ENCODE results near the gene COL6A5.
"Not testable (repeated sequence)": the region's sequence is repeated elsewhere in the genome, so short reads cannot be mapped to it uniquely, and the experiment has no call there.

Gene COL6A5

DNA sequence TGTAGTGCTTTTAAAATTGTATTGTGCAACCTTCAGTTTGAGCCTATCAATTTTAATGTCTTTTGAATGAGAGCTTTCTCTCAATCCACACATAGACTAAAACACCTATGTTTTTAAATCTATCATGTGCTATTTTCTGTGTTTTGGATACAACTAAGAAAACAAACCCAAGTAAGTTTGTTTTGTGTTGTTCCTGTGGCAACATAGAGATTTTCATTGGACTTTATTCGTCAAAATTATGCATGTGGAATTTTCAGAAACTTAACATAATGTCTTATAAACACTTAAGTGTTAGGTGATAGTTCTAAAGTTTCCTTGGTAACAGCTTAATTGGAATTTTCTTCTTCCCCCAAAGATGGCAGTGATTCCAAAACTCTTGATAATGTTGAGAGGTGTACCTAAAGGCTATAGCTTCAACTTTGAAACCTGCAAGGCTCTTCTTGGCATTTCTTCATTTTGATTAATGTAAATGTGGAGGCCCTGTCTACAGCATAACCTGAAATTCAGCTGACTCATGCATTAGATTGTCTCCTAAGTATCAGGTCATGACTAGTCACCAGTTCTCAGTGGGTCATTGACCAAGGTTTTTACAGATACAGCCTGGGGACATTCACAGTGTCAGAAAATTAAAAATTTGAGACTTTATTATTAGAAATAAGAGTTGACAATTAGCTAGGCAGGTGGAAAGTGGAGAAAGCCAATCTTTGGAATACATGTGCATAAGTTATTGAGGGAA lies 44.4 kb downstream of the COL6A5 start:
- DNase-seq: no peak

DNA sequence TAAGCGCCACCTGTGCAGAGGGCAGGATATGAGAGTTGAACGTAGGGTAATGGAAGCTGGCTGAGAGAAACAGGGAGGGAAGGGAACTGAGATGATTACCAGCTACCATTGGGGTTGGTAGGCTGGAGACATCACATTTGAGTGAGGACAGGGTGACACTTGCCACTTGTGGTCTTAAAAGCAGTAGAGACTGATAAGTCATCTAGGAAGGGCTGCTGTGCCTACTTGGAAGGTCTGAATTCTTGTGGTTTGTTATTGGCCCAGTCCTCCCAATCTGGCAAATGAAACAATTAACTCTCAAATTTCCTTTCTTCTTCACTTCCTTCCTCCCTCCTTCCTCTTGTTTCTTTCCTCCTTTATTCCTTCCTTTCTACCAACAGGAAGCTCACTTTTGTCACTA lies 46.8 kb downstream of the COL6A5 start:
- DNase-seq: no peak

GRCh38 chr3:130393594-130393993 lies 48.1 kb downstream of the COL6A5 start:
- no peak for DNase-seq

- DNase-seq: no peak
These were observed 49.9 kb downstream of the COL6A5 start for GRCh38 chr3:130395331-130395730.

GRCh38 chr3:130395916-130396315 lies 50.4 kb downstream of the COL6A5 start:
- DNase-seq: no peak

- no peak for DNase-seq
These were observed 58.9 kb downstream of the COL6A5 start for GRCh38 chr3:130404401-130404800.

DNA sequence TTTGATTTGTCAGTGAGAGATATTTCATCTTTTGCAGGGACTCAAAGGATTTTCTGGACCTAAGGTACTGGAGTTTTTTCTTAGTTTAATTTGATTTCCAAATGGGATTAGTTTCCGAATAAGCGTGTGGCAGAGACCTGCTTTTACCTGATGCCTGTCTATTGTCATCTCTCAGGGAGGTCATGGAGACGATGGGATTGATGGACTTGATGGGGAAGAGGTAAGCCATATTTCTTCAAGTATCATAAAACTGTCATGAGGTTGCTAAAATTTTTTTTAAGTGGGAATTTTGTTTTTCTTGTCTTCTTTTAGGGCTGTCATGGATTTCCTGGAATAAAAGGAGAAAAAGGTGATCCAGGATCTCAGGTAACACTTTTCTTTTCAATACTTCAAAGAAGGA lies 60.5 kb downstream of the COL6A5 start:
- no peak for DNase-seq

- not testable (repeated sequence) for DNase-seq
These were observed 62.8 kb downstream of the COL6A5 start for GRCh38 chr3:130408253-130408652.

GRCh38 chr3:130411320-130411719 lies 65.8 kb downstream of the COL6A5 start:
- DNase-seq: no peak

DNA sequence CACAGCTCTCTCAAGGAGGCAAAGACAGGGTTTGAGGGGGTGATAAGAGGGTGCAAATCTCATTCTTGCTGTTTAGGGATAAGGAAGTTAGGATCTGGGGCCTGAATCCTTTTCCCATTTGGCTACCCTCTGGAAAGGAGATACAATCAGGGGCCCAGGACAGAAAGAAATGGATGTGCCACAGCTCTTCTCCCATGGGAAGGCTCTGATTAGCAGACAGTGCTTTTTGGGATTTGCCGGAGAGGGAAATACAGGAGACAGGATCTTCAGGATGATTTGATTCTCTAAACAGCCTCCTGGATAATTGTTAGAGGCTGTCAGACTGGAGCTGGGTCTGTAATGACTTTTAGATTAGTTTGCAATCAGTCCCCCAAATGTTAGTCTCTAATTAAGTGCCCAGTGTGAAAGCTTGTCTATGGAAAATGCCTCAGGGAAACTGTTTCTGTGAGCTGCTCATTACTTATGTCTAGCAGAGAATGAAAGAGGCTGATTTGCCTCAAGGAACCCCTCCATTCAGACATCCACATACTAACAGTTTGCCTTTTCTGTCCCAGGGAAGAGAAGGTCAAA lies 67.6 kb downstream of the COL6A5 start:
- no peak for DNase-seq

GRCh38 chr3:130414457-130414856 lies 69.0 kb downstream of the COL6A5 start:
- no peak for DNase-seq

DNA sequence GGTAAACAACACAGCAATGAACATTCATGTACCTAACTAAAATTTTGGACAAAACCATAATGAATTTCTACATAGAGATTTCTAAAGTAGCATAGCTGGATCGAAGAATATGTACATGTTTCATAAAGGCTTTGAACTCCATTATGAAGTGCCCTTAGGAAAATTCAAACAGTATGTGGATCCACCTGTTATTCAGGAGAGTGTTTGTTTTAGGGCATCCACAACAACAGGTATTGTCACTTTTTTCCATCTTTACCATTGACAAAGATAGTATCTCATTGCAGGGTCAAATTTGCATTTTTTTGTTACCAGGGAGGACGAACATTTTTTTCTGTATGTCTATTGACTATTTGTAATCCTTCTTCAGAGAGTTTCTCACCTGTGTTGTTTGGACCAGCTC lies 75.0 kb downstream of the COL6A5 start:
- no peak for DNase-seq

DNA sequence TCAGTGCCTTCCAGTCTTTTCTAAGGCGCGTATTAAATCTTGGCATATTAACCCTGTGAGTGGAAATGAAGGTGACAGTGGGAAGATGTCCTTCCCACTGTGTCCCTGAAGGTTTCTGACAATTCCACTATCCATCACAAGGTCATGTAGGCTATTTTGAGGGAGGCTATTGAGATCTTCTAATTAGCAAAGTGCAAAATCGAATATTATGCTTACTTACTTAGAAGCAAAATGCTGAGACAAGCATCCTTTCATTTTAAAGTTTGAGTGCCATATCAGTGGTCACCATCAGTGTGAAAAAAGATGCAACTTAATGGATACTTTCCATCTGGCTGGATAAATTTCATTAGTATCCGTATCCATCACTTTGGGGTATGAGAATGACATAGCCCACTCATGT lies 77.6 kb downstream of the COL6A5 start:
- DNase-seq: no peak

- no peak for DNase-seq
These were observed 79.4 kb downstream of the COL6A5 start for GRCh38 chr3:130424837-130425236.

GRCh38 chr3:130425484-130425883 lies 80.0 kb downstream of the COL6A5 start:
- DNase-seq: no peak

DNA sequence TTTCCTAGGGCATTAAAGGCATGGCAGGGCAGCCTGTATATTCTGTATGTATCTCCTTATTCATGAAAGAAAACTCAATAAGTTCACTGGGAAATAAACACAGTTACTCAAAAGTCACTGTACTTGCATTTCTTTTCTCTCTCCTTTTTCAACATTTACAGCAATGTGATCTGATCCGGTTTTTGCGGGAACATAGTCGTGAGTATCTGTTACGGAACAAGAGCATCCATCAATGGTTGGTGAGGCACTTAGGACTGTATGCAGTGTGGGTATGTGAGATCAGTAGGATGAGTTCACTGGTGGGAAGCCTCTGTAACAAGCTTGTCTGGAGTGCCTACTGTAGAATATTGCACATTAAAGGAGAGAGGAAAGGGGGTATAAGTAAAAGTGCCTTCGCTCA lies 80.7 kb downstream of the COL6A5 start:
- DNase-seq: no peak

DNA sequence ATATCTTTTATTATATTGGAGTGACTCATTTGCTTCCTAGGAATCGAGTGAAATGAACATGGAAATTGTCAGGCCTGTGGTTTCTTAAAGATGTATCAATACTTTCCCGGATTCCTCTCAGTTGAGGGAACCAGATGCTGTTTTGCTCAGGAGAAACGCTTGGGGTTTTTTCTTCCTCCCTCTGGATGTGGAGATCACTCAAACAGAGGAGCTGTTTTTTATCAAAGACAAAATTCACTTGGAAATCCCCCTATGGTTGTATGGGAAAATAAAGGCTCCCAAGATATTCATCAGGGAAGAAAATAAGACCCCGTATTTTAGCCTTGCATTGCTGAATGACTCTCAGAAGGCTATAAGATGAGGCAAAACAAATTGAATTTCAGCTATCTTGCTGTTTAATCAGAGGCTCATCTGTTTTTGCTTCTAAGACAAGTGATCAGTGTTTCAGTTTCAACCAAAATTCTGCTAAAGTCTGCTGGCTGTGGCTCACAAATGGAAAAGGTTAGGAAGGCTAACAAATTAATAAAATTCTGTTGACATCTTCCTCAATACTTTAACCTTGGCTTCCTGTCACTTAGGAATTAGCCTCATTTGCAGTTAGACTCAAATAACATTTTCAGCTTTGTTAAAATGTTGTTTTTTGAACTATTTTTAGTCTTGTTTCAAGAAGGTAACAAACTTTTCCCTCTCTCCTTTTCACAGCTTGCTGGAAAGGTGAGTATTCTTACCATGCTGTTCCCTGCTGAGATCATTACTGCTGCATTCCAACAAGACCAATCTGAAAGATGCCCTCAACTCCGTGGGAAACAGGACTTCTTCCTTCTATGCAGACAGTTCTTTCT lies 83.6 kb downstream of the COL6A5 start:
- no peak for DNase-seq

DNA sequence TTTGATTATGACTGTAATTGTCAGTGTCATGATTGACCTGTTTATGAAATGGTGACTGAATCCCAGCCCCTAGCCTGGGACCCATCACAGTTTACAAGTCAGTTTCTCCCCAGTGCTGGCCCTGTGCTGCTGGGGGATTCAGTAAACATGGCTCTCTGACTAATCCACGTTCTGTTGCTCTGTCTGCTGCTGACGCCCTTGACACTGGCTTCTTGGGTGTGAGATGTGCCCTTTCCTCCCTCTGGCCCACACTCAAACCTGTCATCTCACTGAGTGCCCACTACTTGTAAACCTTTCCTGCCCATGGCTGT lies 84.2 kb downstream of the COL6A5 start:
- no peak for DNase-seq

- DNase-seq: no peak
These were observed 84.8 kb downstream of the COL6A5 start for GRCh38 chr3:130430266-130430665.

DNA sequence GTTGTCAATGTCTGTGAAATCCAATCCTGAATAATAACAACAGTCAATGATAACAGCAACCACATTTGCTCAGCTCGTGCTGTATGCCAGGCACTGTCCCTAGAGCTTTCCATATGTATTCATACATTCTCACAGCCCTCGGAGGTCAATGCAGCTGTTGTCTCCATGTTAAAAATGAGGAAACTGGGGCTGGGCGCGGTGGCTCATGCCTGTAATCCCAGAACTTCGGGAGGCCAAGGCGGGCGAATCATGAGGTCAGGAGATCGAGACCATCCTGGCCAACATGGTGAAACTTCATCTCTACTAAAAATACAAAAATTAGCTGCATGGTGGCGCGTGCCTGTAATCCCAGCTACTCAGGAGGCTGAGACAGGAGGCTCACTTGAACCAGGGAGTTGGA lies 86.6 kb downstream of the COL6A5 start:
- DNase-seq: not testable (repeated sequence)

GRCh38 chr3:130433306-130433705 lies 87.8 kb downstream of the COL6A5 start:
- DNase-seq: no peak

- no peak for DNase-seq
These were observed 96.8 kb downstream of the COL6A5 start for GRCh38 chr3:130442284-130442683.

DNA sequence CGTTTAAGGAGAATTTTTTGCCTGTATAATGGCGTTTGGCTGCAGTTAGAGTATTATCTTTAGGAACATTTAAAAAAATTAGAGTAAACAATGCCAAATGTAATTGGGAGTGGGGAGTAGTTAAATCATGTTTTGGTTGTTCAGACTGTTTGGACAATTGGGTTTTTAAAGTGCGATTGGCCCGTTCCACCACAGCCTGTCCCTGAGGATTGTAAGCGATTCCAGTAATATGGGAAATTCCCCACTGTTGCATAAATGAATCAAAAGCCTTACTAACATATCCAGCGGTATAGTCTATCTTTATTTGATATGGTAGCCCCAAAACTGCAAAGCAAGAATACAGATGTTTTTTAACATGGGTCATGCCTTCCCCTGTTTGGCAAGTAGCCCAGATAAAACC lies 101.4 kb downstream of the COL6A5 start:
- not testable (repeated sequence) for DNase-seq

GRCh38 chr3:130448155-130448554 lies 102.7 kb downstream of the COL6A5 start:
- DNase-seq: not testable (repeated sequence)
